Body of pancreas (tissue), 4 donors: ENCODE results near the gene SH3D19.

Experiments
- CTCF ChIP-seq, 7 experiments: fragments of 450-650 bp in 4 of 7; fragments of 200-600 bp in 3 of 7; sonication (generic) in 3 of 7; IDR thresholded peaks; one replicate each; pipeline ENCODE4 v1.5.1; 2016 to 2019; ENCODE audit warnings: antibody characterized with exemption in 7 of 7
- POLR2A ChIP-seq, 3 donors: fragments of 450-650 bp; IDR thresholded peaks; one replicate each; pipeline ENCODE4 v1.6.1; 2016; ENCODE audit warnings: antibody characterized with exemption in 3 of 3, mild to moderate bottlenecking in 2 of 3

- TF ChIP-seq CTCF (IDR thresholded peaks at IDR 0.05): no peak
- no peak for TF ChIP-seq POLR2A (IDR thresholded peaks at IDR 0.05)
Measured at GRCh38 chr4:151329217-151330007, 4.0 kb upstream of the SH3D19 start.
